GM10248 (cell line): ENCODE data around the gene TMEM40.

Experiments used
- CTCF ChIA-PET: fragments of 300-600 bp; sonication (Branson Sonifier 250); formaldehyde crosslinking; extraction: SDS; loops from one replicate; lab custom pipeline; 2021; ENCODE audit warnings: antibody characterized with exemption; lab: Yijun Ruan, JAX
- POLR2A ChIA-PET: fragments of 350-650 bp; sonication (Branson Sonifier 250); formaldehyde crosslinking; extraction: SDS; loops from one replicate; lab custom pipeline; 2020; ENCODE audit warnings: antibody characterized with exemption; lab: Yijun Ruan, JAX
- DNase-seq: peaks from one replicate; pipeline ENCODE4 v3.0.0; 2012; ENCODE audit errors: extremely low spot score
- TF ChIP-seq, protein P1 (sequence below): IDR thresholded peaks from 2 replicates; pipeline ENCODE4 v1.5.1; 2012; ENCODE audit warnings: mild to moderate bottlenecking, low read depth; ENCODE audit errors: extremely low read depth, missing control alignments, control extremely low read depth

Gene TMEM40

DNA sequence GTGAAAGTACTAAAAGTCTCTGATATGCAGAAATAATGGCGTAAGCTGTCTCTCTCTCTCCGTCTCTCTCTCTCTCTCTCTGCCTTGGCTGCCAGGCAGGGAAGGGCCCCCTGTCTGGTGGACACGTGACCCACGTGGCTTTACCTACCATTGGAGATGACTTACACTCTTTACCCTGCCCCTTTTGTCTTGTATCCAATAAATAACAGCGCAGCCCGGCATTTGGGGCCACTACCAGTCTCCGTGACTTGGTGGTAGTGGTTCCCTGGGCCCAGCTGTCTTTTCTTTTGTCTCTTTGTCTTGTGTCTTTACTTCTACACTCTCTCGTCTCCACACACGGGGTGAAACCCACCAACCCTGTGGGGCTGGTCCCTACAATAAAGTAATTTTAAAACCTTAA lies 12.2 kb upstream of the TMEM40 start:
- TF ChIP-seq, protein P1, sequence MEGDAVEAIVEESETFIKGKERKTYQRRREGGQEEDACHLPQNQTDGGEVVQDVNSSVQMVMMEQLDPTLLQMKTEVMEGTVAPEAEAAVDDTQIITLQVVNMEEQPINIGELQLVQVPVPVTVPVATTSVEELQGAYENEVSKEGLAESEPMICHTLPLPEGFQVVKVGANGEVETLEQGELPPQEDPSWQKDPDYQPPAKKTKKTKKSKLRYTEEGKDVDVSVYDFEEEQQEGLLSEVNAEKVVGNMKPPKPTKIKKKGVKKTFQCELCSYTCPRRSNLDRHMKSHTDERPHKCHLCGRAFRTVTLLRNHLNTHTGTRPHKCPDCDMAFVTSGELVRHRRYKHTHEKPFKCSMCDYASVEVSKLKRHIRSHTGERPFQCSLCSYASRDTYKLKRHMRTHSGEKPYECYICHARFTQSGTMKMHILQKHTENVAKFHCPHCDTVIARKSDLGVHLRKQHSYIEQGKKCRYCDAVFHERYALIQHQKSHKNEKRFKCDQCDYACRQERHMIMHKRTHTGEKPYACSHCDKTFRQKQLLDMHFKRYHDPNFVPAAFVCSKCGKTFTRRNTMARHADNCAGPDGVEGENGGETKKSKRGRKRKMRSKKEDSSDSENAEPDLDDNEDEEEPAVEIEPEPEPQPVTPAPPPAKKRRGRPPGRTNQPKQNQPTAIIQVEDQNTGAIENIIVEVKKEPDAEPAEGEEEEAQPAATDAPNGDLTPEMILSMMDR = no peak
- POLR2A ChIA-PET = no interaction called here
- CTCF ChIA-PET = interaction anchor here (2.3 kb wide), 1 partner anchor 17 kb away, joined by 7 read pairs; no protein-coding TSS in a partner anchor
- no peak for DNase-seq

DNA sequence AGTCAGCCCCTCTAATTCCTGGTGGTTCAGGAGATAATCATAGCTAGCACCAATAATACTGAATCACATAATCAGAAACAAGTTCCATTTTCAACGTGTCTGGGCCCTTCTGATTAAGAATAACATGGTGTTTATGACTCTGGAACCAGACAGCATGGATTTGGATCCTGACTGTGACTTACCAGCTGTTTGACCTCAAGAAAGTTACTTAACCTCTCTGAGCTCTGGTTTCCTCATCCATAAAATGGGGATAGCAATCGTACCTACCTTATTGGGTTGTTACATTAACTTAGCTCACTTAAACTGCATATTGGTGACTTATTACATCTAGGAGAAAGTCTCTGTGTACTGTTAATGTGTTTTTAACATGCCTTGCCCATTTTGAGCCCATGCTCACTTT lies 10.7 kb upstream of the TMEM40 start:
- no peak for DNase-seq
- TF ChIP-seq, protein P1 = no peak
- ChIA-PET POLR2A (no interaction called here), CTCF (interaction anchor here (1.4 to 2.3 kb wide), 2 partner anchors 18 to 28 kb away, joined by 3 to 7 read pairs; no protein-coding TSS in a partner anchor)

- TF ChIP-seq, protein P1 = no peak
- POLR2A ChIA-PET = no interaction called here
- DNase-seq = no peak
- CTCF ChIA-PET = interaction anchor here (0.9 to 1.4 kb wide), 4 partner anchors 11 to 42 kb away, joined by 3 to 5 read pairs (median 4); no protein-coding TSS in a partner anchor
Observed at GRCh38 chr3:12768579-12769527, 9.8 kb upstream of the TMEM40 start.

DNA sequence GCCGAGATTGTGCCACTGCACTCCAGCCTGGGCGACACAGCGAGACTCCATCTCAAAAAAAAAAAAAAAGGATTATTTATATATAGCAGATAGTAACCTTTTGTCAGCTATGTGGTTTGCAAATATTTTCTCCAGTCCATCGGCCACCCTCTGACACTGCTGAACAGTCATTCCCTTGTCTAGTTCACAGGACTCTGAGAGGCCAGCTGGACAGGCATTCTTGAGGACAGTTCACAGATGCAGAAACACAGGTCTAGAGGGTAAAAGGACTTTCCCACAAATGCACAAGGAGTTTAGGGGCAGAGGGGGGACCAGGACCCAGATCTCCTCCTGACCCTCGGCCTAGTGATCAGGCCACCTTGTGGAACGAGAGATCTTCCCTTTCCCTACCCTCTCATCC lies 7.5 kb upstream of the TMEM40 start:
- no peak for DNase-seq
- TF ChIP-seq, protein P1 = no peak
- ChIA-PET CTCF (no interaction called here), POLR2A (no interaction called here)

- ChIA-PET CTCF (interaction anchor here (1.4 to 2.3 kb wide), 3 partner anchors 10 to 23 kb away, joined by 3 to 7 read pairs (median 7); no protein-coding TSS in a partner anchor), POLR2A (interaction anchor here (0.6 kb wide), 1 partner anchor 57 kb away, joined by 3 read pairs; no protein-coding TSS in a partner anchor)
- TF ChIP-seq, protein P1 = no peak
- DNase-seq = no peak
Observed at GRCh38 chr3:12764171-12764776, 5.2 kb upstream of the TMEM40 start.

DNA sequence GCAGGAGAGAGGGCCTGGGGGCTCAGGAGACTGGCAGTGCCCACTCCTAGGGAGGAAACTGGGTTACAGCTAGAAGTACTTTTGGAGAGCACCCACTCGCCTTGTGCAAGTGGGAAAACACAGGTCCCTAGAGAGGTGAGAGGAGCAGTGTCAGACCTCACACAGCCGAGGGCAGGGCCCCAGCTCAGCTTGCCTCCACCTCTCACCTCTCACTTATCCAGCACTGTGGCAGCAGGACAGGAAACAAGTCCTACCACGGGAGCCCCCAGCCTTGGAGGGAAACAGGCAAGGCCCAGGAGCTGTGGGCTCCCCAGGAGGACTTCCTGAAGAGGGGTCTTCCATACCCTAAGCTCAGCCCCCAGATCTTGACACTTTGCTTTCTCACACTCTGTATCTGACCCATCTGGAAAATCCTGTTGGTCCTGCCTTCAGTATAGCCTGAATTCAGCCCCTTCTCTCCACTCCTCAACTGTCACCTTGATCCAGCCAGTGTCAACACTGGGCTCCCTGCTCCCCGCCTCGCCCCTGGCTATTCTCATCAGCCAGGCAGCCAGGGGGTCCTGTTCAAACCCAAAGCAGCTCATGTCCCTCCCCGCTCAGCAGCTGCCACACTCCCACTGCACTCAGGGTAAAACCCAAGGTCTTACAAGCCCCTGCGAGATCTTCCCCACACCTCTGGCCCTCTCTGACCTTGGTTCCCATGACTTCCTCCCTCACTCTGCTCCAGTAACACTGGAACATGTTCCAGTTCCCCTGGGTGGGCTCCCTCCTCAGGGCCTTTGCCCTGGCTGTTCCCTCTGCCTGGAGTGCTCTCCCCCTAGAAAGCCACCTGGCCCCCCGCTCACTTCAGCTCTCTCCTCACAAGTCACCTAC lies 870 bp upstream of the TMEM40 start:
- ChIA-PET CTCF (interaction anchor here (0.8 to 2.6 kb wide), 6 partner anchors 11 to 82 kb away, joined by 3 to 8 read pairs (median 4); partner anchors contain the start of gene RPL32), POLR2A (no interaction called here)
- TF ChIP-seq, protein P1 = no peak
- DNase-seq = no peak
